B cell (primary cell): ENCODE measurements around the gene LTBP2. TPM values are rescaled to one million over a fixed set of nuclear protein-coding genes. Genes with fewer than 3 reads are reported as not detected.

Experiments used
- ATAC-seq: fragments of 200-7000 bp; cut with Tn5 transposase; one replicate; pipeline ENCODE4 v1.10.0; 2021; ENCODE audit warnings: low read depth, mild to moderate bottlenecking, moderate number of reproducible peaks, moderate library complexity
- CTCF ChIA-PET: fragments of 350-600 bp; sonication (Branson Sonifier 250); formaldehyde crosslinking; loops from one replicate; lab custom pipeline; 2021; ENCODE audit warnings: antibody characterized with exemption, inconsistent platforms; lab: Charles Lee
- POLR2A ChIA-PET: fragments of 350-600 bp; sonication (Branson Sonifier 250); formaldehyde crosslinking; loops from one replicate; lab custom pipeline; 2021; ENCODE audit warnings: antibody characterized with exemption; lab: Charles Lee
- DNase-seq: peaks from one replicate; pipeline ENCODE4 v3.0.0; 2013
- H2AFZ ChIP-seq: 2 replicates; pipeline ENCODE4 v1.6.1; 2012; ENCODE audit warnings: mild to moderate bottlenecking, low read depth, low read length; ENCODE audit not compliant: insufficient read depth, poor library complexity, severe bottlenecking
- H3K27ac ChIP-seq, 2 donors: 1 replicate in 1 of 2; 2 replicates in 1 of 2; pipeline ENCODE4 v1.5.1; 2012 to 2013; ENCODE audit warnings: low read length in 2 of 2, mild to moderate bottlenecking in 2 of 2, moderate library complexity in 1 of 2
- H3K27me3 ChIP-seq, 4 experiments: fragments of 200-600 bp in 1 of 4; sonication (generic) in 1 of 4; replicated peaks in 1 of 4; 1 replicate in 2 of 4; 2 replicates in 2 of 4; pipeline versions ENCODE4 v1.6.1 to v1.7.0; 2013 to 2016; ENCODE audit warnings: low read length in 3 of 4, mild to moderate bottlenecking in 2 of 4, mixed read lengths in 1 of 4, moderate library complexity in 1 of 4; ENCODE audit not compliant: insufficient read depth in 4 of 4, control insufficient read depth in 3 of 4; ENCODE audit errors: control extremely low read depth in 1 of 4
- H3K36me3 ChIP-seq, 2 experiments: replicated peaks in 1 of 2; 1 replicate in 1 of 2; 2 replicates in 1 of 2; pipeline versions ENCODE4 v1.6.1 to v1.7.1; 2013; ENCODE audit warnings: low read length in 1 of 2; ENCODE audit not compliant: insufficient read depth in 2 of 2, control insufficient read depth in 1 of 2; ENCODE audit errors: control extremely low read depth in 1 of 2, extremely low read depth in 1 of 2
- H3K4me1 ChIP-seq, 2 donors: fragments of 200-600 bp in 1 of 2; sonication (generic) in 1 of 2; 1 replicate in 1 of 2; 2 replicates in 1 of 2; pipeline versions ENCODE4 v1.5.1 to v1.6.1; 2013 to 2017; ENCODE audit warnings: low read length in 2 of 2; ENCODE audit not compliant: control insufficient read depth in 2 of 2, insufficient read depth in 2 of 2
- H3K4me2 ChIP-seq: replicated peaks from 2 replicates; pipeline ENCODE3; 2012; ENCODE audit warnings: mild to moderate bottlenecking, low read depth, low read length; ENCODE audit not compliant: poor library complexity, severe bottlenecking
- H3K4me3 ChIP-seq, 5 experiments: fragments of 200-600 bp in 1 of 5; sonication (generic) in 1 of 5; 1 replicate in 3 of 5; 2 replicates in 2 of 5; pipeline versions ENCODE4 v1.5.1 to v1.7.0; 2011 to 2016; ENCODE audit warnings: low read length in 4 of 5, mild to moderate bottlenecking in 4 of 5, low read depth in 2 of 5, control low read depth in 1 of 5, moderate library complexity in 1 of 5; ENCODE audit not compliant: insufficient read depth in 1 of 5; ENCODE audit errors: control extremely low read depth in 1 of 5, extremely low read depth in 1 of 5
- H3K79me2 ChIP-seq: fragments of 200-600 bp; sonication (generic); one replicate; pipeline ENCODE4 v1.6.0; 2016; ENCODE audit warnings: low read length; ENCODE audit not compliant: control insufficient read depth, insufficient read depth
- H3K9ac ChIP-seq: fragments of 200-600 bp; sonication (generic); 2 replicates; pipeline ENCODE4 v1.6.1; 2017; ENCODE audit warnings: mild to moderate bottlenecking, low read length, moderate library complexity
- H3K9me3 ChIP-seq, 3 donors: one replicate each; pipeline versions ENCODE4 v1.6.1 to v1.7.1; 2013; ENCODE audit warnings: low read length in 2 of 3; ENCODE audit not compliant: control insufficient read depth in 2 of 3, insufficient read depth in 1 of 3; ENCODE audit errors: control extremely low read depth in 1 of 3
- H4K20me1 ChIP-seq: 2 replicates; pipeline ENCODE4 v1.6.0; 2012; ENCODE audit warnings: mild to moderate bottlenecking, low read length; ENCODE audit not compliant: insufficient read depth, control insufficient read depth, poor library complexity, severe bottlenecking
- H3K27ac Mint-ChIP-seq: one replicate; pipeline ENCODE4 v1.8.0; 2021; ENCODE audit warnings: mixed read lengths
- H3K27me3 Mint-ChIP-seq: one replicate; pipeline ENCODE4 v1.8.0; 2021; ENCODE audit warnings: mixed read lengths
- H3K4me1 Mint-ChIP-seq: one replicate; pipeline ENCODE4 v1.8.0; 2021; ENCODE audit warnings: mixed read lengths
- H3K4me3 Mint-ChIP-seq: one replicate; pipeline ENCODE4 v1.8.0; 2021; ENCODE audit warnings: mixed read lengths
- H3K9me3 Mint-ChIP-seq: one replicate; pipeline ENCODE4 v1.8.0; 2022; ENCODE audit warnings: mixed read lengths; ENCODE audit not compliant: insufficient read depth
- EZH2 ChIP-seq: IDR thresholded peaks from 2 replicates; pipeline ENCODE4 v1.6.1; 2012; ENCODE audit warnings: borderline replicate concordance, low read depth, mild to moderate bottlenecking, moderate library complexity, low read length; ENCODE audit not compliant: insufficient read depth, poor library complexity, severe bottlenecking
- WGBS: methylation state at CpG from one replicate; pipeline ENCODE4 v1.1.5; 2013; ENCODE audit warnings: missing lambda C conversion rate; ENCODE audit not compliant: insufficient coverage; 5-methylcytosine and 5-hydroxymethylcytosine counted together
- intact Hi-C: fragments of 100-400 bp; cut with micrococcal nuclease; formaldehyde crosslinking; loops from one replicate; pipeline ENCODE4 v1.10.0; 2022
- polyA plus RNA-seq: library from polyadenylated mRNA; depleted of rRNA; stranded (reverse); fragments of >200 nt; gene quantifications from 2 replicates; pipeline ENCODE4 v1.2.3, GENCODE V29; 2012
- total RNA-seq, 2 donors: library from RNA; stranded (reverse); fragments of 120-200 nt in 1 of 2; gene quantifications; 1 replicate in 1 of 2; 2 replicates in 1 of 2; pipeline versions ENCODE4 v1.2.3 to v1.2.4, GENCODE V29; 2013 to 2022
- TF ChIP-seq, protein P1 (sequence below): fragments of 200-600 bp; IDR thresholded peaks from one replicate; pipeline ENCODE4 v1.8.0; 2022; ENCODE audit warnings: antibody characterized with exemption, mild to moderate bottlenecking

The LTBP2 gene
- total and polyA plus RNA-seq, 2 donors (not counting 1 experiment from before 2014, with no cell fraction given), result 0.12 to 0.22 TPM

DNA sequence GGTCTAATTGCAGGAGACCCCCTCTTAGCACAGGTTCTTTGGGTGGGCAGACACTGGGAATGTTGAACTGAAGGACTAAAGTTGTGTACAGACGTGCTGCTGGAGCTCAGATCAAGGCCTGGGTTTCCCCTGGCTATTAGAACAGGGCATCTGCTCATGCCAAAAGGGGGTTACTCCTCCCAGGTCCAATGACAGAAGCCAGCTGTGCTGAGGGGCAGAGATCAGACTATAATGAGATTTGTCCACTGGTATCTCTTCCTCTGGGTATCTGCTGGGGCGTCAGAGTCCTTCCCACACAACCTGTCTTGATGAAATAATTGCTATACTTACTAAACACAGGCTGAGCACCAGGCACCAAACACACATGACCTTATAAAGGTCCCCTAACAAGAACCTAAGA lies 42.6 kb downstream of the LTBP2 start:
- Histone ChIP-seq H3K4me2 (no peak overlapping the region), H3K9me3 (no peaks in the 10 kb centered on the region), H3K79me2 (no peaks in the 10 kb centered on the region), H3K36me3 (no peaks in the 10 kb centered on the region), H3K4me1 (peaks cover 0 to 5% of the 10 kb centered on the region in 2 donors), H3K27ac (no peak overlapping the region), H3K9ac (no peak overlapping the region), H4K20me1 (no peaks in the 10 kb centered on the region), H3K4me3 (no peak overlapping the region), H3K27me3 (peaks cover 0 to 7% (median 2%) of the 10 kb centered on the region in 4 experiments), H2AFZ (no peak overlapping the region)
- DNase-seq (no peak), ATAC-seq (no peak)
- intact Hi-C loops, result no loop called here
- no peak overlapping the region for H3K27ac Mint-ChIP-seq
- H3K4me1 Mint-ChIP-seq, result peaks cover 4% of the 10 kb centered on the region
- H3K9me3 Mint-ChIP-seq, result no peaks in the 10 kb centered on the region
- WGBS, result 91% methylated on average over 1 of the region's 2 CpGs
- H3K27me3 Mint-ChIP-seq, result peaks cover 28% of the 10 kb centered on the region
- TF ChIP-seq EZH2, result no peak
- TF ChIP-seq, protein P1, sequence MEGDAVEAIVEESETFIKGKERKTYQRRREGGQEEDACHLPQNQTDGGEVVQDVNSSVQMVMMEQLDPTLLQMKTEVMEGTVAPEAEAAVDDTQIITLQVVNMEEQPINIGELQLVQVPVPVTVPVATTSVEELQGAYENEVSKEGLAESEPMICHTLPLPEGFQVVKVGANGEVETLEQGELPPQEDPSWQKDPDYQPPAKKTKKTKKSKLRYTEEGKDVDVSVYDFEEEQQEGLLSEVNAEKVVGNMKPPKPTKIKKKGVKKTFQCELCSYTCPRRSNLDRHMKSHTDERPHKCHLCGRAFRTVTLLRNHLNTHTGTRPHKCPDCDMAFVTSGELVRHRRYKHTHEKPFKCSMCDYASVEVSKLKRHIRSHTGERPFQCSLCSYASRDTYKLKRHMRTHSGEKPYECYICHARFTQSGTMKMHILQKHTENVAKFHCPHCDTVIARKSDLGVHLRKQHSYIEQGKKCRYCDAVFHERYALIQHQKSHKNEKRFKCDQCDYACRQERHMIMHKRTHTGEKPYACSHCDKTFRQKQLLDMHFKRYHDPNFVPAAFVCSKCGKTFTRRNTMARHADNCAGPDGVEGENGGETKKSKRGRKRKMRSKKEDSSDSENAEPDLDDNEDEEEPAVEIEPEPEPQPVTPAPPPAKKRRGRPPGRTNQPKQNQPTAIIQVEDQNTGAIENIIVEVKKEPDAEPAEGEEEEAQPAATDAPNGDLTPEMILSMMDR, result no peak
- POLR2A ChIA-PET, result no interaction called here
- no peak overlapping the region for H3K4me3 Mint-ChIP-seq
- CTCF ChIA-PET, result interaction anchor here (0.5 kb wide), 1 partner anchor 269 kb away, joined by 5 read pairs; no protein-coding TSS in a partner anchor

DNA sequence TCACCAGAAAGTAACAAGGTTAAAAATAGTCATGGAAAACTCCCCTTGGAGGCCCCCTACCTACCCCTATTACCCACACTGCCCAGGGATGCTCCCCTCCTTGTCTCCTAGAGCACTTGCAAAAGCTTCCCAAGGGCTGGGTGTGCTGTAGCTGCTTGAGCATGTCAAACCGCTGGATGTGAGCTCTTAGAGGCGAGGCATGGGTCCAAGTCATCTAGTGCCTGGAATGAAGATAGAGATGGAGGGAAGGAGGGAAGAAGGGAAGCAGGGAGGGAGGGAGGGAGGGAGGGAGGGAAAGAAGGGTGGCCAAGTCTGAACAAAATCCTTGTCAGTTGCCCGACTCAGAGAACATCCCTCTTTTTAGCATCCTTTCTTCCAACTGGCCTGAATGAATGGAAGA lies 43.1 kb downstream of the LTBP2 start:
- Histone ChIP-seq H4K20me1 (no peaks in the 10 kb centered on the region), H2AFZ (no peak overlapping the region), H3K4me1 (peaks cover 0 to 5% of the 10 kb centered on the region in 2 donors), H3K27me3 (peaks cover 0 to 7% (median 2%) of the 10 kb centered on the region in 4 experiments), H3K9ac (no peak overlapping the region), H3K4me2 (no peak overlapping the region), H3K9me3 (no peaks in the 10 kb centered on the region), H3K79me2 (no peaks in the 10 kb centered on the region), H3K27ac (no peak overlapping the region), H3K4me3 (no peak overlapping the region), H3K36me3 (no peaks in the 10 kb centered on the region)
- intact Hi-C loops, result no loop called here
- Mint-ChIP-seq H3K4me3 (no peak overlapping the region), H3K4me1 (peaks cover 4% of the 10 kb centered on the region), H3K27me3 (peaks cover 28% of the 10 kb centered on the region), H3K9me3 (no peaks in the 10 kb centered on the region), H3K27ac (no peak overlapping the region)
- ATAC-seq (no peak), DNase-seq (no peak)
- TF ChIP-seq EZH2, result no peak
- TF ChIP-seq, protein P1, result no peak
- 100% methylated on average over 2 of the region's 3 CpGs for WGBS
- ChIA-PET POLR2A (no interaction called here), CTCF (interaction anchor here (0.5 kb wide), 1 partner anchor 268 kb away, joined by 5 read pairs; no protein-coding TSS in a partner anchor)
